Subcutaneous adipose tissue (tissue), 4 donors: ENCODE measurements around the gene PRR7. TPM values are rescaled to one million over a fixed set of nuclear protein-coding genes. Genes with fewer than 3 reads are reported as not detected.

Source experiments
- CTCF ChIP-seq: fragments of 450-650 bp; IDR thresholded peaks from one replicate; pipeline ENCODE4 v1.5.1; 2016; ENCODE audit warnings: low read depth, mild to moderate bottlenecking, control low read depth, antibody characterized with exemption, moderate library complexity
- total RNA-seq, 4 donors: library from RNA; depleted of rRNA; stranded (reverse); fragments of >200 nt; gene quantifications; one replicate each; pipeline ENCODE4 v1.1.0, GENCODE V29; 2016

The PRR7 gene
- total RNA-seq, 4 donors from 2014 or later = 0.44 to 1.4 (median 0.90) TPM

GRCh38 chr5:177430972-177431316 lies 15.7 kb upstream of the PRR7 start:
- no peak for TF ChIP-seq CTCF

- TF ChIP-seq CTCF = no peak
Measured at GRCh38 chr5:177431317-177432142, 15.1 kb upstream of the PRR7 start.

GRCh38 chr5:177432143-177432838 lies 14.3 kb upstream of the PRR7 start:
- TF ChIP-seq CTCF = no peak

GRCh38 chr5:177432839-177433657 lies 13.6 kb upstream of the PRR7 start:
- no peak for TF ChIP-seq CTCF

GRCh38 chr5:177433658-177434217 lies 12.9 kb upstream of the PRR7 start:
- TF ChIP-seq CTCF = no peak

GRCh38 chr5:177434437-177434836 lies 12.2 kb upstream of the PRR7 start:
- no peak for TF ChIP-seq CTCF
